NT2/D1 (cell line): ENCODE data around the gene VCL.

Source experiments
- SUZ12 ChIP-seq: IDR thresholded peaks from 2 replicates; pipeline ENCODE4 v1.6.1; 2011; ENCODE audit not compliant: insufficient read length, insufficient read depth; ENCODE audit errors: extremely low read depth
- ZNF274 ChIP-seq: IDR thresholded peaks from 2 replicates; pipeline ENCODE4 v1.6.1; 2011; ENCODE audit warnings: mild to moderate bottlenecking, low read depth, low read length

GRCh38 chr10:74096777-74097176 lies 98.9 kb downstream of the VCL start:
- TF ChIP-seq ZNF274 (no peak), SUZ12 (no peak)
